22Rv1 (cell line): Measurements from ENCODE around the gene WFIKKN1.

Source experiments
- ZFX ChIP-seq: fragments of 450-650 bp; IDR thresholded peaks from 2 replicates; pipeline ENCODE4 v1.6.1; 2017; ENCODE audit warnings: antibody characterized with exemption, borderline replicate concordance
- TF ChIP-seq, protein P1 (sequence below): fragments of 450-650 bp; IDR thresholded peaks from 2 replicates; pipeline ENCODE4 v1.5.1; 2017; ENCODE audit warnings: mild to moderate bottlenecking

- TF ChIP-seq, protein P1, sequence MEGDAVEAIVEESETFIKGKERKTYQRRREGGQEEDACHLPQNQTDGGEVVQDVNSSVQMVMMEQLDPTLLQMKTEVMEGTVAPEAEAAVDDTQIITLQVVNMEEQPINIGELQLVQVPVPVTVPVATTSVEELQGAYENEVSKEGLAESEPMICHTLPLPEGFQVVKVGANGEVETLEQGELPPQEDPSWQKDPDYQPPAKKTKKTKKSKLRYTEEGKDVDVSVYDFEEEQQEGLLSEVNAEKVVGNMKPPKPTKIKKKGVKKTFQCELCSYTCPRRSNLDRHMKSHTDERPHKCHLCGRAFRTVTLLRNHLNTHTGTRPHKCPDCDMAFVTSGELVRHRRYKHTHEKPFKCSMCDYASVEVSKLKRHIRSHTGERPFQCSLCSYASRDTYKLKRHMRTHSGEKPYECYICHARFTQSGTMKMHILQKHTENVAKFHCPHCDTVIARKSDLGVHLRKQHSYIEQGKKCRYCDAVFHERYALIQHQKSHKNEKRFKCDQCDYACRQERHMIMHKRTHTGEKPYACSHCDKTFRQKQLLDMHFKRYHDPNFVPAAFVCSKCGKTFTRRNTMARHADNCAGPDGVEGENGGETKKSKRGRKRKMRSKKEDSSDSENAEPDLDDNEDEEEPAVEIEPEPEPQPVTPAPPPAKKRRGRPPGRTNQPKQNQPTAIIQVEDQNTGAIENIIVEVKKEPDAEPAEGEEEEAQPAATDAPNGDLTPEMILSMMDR = no peak
- TF ChIP-seq ZFX = no peak
These were observed 31.8 kb downstream of the WFIKKN1 start for GRCh38 chr16:662597-662996.
